H1 (cell line): Measurements from ENCODE around the gene NCF4. TPM values are rescaled to one million over a fixed set of nuclear protein-coding genes. Genes with fewer than 3 reads are reported as not detected.

Experiments
- polyA plus RNA-seq, 7 experiments: library from polyadenylated mRNA; depleted of rRNA in 3 of 7; stranded (reverse) in 5 of 7; unstranded in 2 of 7; fragments of >200 nt in 5 of 7; fragments of 200-250 nt in 2 of 7; gene quantifications; 1 replicate in 5 of 7; 2 replicates in 1 of 7; 4 replicates in 1 of 7; pipeline versions ENCODE4 v1.2.1 to v1.2.3, GENCODE V29; 2011 to 2013; ENCODE audit warnings: missing spikeins in 2 of 7, mixed read lengths in 2 of 7
- total RNA-seq: library from RNA; stranded (reverse); fragmentation: NEBNext Ultra II Directional; extraction: Animal tissue kit (Norgen Biotek cat#: 25700); gene quantifications from 2 replicates; pipeline ENCODE4 v1.2.1, GENCODE V29; 2021
- TF ChIP-seq, protein P1 (sequence below): fragments of 300-600 bp; sonication (generic); IDR thresholded peaks from 2 replicates; pipeline ENCODE4 v1.7.1; 2012; ENCODE audit warnings: low read length, moderate library complexity, mild to moderate bottlenecking, inconsistent platforms; ENCODE audit not compliant: insufficient replicate concordance

NCF4 gene
- total and polyA plus RNA-seq, 2 of the 8 experiments (the other 6 are each of a cell fraction or from before 2014, with no cell fraction given), result 0.20 TPM; not detected in 1

DNA sequence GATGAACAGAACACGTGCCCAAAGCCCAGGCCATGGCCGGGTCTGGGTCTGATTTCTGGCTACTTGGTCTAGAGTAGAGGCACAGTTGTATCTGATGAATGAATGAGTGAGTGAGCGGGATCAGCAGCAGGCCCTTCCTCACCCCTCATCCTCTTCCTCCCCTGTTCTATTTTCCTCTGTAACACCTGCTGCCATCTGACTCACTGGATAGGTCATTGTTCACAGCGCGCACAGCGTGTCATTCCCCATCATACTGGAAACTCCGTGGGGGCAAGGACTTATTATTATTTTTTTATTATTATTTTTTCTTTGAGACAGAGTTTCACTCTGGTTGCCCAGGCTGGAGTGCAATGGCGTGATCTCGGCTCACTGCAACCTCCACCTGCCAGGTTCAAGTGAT is 13.9 kb downstream of the NCF4 start (continued):
- TF ChIP-seq, protein P1, sequence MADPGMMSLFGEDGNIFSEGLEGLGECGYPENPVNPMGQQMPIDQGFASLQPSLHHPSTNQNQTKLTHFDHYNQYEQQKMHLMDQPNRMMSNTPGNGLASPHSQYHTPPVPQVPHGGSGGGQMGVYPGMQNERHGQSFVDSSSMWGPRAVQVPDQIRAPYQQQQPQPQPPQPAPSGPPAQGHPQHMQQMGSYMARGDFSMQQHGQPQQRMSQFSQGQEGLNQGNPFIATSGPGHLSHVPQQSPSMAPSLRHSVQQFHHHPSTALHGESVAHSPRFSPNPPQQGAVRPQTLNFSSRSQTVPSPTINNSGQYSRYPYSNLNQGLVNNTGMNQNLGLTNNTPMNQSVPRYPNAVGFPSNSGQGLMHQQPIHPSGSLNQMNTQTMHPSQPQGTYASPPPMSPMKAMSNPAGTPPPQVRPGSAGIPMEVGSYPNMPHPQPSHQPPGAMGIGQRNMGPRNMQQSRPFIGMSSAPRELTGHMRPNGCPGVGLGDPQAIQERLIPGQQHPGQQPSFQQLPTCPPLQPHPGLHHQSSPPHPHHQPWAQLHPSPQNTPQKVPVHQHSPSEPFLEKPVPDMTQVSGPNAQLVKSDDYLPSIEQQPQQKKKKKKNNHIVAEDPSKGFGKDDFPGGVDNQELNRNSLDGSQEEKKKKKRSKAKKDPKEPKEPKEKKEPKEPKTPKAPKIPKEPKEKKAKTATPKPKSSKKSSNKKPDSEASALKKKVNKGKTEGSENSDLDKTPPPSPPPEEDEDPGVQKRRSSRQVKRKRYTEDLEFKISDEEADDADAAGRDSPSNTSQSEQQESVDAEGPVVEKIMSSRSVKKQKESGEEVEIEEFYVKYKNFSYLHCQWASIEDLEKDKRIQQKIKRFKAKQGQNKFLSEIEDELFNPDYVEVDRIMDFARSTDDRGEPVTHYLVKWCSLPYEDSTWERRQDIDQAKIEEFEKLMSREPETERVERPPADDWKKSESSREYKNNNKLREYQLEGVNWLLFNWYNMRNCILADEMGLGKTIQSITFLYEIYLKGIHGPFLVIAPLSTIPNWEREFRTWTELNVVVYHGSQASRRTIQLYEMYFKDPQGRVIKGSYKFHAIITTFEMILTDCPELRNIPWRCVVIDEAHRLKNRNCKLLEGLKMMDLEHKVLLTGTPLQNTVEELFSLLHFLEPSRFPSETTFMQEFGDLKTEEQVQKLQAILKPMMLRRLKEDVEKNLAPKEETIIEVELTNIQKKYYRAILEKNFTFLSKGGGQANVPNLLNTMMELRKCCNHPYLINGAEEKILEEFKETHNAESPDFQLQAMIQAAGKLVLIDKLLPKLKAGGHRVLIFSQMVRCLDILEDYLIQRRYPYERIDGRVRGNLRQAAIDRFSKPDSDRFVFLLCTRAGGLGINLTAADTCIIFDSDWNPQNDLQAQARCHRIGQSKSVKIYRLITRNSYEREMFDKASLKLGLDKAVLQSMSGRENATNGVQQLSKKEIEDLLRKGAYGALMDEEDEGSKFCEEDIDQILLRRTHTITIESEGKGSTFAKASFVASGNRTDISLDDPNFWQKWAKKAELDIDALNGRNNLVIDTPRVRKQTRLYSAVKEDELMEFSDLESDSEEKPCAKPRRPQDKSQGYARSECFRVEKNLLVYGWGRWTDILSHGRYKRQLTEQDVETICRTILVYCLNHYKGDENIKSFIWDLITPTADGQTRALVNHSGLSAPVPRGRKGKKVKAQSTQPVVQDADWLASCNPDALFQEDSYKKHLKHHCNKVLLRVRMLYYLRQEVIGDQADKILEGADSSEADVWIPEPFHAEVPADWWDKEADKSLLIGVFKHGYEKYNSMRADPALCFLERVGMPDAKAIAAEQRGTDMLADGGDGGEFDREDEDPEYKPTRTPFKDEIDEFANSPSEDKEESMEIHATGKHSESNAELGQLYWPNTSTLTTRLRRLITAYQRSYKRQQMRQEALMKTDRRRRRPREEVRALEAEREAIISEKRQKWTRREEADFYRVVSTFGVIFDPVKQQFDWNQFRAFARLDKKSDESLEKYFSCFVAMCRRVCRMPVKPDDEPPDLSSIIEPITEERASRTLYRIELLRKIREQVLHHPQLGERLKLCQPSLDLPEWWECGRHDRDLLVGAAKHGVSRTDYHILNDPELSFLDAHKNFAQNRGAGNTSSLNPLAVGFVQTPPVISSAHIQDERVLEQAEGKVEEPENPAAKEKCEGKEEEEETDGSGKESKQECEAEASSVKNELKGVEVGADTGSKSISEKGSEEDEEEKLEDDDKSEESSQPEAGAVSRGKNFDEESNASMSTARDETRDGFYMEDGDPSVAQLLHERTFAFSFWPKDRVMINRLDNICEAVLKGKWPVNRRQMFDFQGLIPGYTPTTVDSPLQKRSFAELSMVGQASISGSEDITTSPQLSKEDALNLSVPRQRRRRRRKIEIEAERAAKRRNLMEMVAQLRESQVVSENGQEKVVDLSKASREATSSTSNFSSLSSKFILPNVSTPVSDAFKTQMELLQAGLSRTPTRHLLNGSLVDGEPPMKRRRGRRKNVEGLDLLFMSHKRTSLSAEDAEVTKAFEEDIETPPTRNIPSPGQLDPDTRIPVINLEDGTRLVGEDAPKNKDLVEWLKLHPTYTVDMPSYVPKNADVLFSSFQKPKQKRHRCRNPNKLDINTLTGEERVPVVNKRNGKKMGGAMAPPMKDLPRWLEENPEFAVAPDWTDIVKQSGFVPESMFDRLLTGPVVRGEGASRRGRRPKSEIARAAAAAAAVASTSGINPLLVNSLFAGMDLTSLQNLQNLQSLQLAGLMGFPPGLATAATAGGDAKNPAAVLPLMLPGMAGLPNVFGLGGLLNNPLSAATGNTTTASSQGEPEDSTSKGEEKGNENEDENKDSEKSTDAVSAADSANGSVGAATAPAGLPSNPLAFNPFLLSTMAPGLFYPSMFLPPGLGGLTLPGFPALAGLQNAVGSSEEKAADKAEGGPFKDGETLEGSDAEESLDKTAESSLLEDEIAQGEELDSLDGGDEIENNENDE, result no peak
- TF ChIP-seq, all 59 proteins: peak for 0
